GM08714 (cell line): ENCODE measurements around the gene ADGRL2.

Experiments used
- H3K4me3 ChIP-seq: fragments of 200-500 bp; sonication (Bioruptor generic); 2 replicates; pipeline ENCODE4 v1.5.1; 2014; ENCODE audit warnings: mild to moderate bottlenecking, low read length, inconsistent platforms
- ZNF274 ChIP-seq: IDR thresholded peaks from 2 replicates; pipeline ENCODE4 v1.6.1; 2012; ENCODE audit warnings: mild to moderate bottlenecking, low read depth, low read length

Gene ADGRL2

DNA sequence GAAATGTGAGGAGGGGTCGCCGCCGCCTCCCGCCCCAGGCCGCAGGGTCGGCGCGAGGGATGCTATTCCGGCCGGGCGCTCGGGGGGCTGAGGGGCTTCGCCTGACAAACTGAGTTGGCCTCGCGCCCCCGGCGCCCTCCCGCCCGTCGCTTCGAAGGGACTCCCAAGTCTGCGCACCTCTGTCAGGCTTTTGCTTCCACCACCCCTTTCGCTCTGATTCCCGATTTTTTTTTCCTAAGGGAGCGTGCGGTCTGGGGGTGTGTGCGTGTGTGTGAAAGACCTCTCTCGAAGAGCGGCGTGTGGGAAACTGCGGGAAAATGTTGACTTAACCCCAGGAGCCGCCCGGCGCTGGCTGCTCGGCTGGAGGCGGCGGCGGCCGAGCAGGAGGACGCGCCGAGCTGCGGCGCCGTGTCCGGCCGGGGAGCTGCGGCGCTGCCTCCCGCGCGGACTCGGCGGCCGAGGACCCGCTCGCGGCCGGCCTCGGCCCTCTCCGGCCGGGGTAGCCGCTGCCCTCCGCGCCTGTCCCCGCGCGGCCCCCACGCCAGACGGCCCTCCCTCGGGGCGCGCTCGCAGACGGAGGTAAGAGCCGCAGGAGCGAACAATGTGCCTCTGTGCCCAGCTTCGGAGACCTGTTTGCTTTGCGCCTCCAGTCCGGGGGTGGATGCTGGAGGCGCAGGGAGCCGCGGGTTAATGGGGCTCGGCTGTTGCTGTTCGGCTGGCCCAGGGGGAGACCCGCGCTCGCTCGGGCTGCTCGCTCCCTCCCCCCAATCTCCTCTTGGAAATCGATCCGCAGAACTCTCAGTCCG, 1.1 kb downstream of the ADGRL2 start:
- H3K4me3 ChIP-seq: peak overlapping the region; percentile 68
- no peak for TF ChIP-seq ZNF274

DNA sequence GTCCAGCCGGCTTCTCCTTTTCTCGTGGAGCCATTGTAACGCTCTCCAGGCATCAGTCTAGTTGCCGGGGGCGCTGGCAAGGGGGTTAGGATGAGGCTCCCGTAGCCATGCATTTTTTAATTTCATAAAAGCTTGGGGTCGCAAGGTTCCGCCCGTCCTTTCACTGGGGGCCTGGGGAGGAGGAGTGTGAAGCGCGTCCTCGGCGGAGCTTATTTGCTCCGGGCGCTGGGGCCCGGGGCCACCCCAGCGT, 1.6 kb downstream of the ADGRL2 start:
- TF ChIP-seq ZNF274: no peak
- peak overlapping the region; percentile 22 for H3K4me3 ChIP-seq

DNA sequence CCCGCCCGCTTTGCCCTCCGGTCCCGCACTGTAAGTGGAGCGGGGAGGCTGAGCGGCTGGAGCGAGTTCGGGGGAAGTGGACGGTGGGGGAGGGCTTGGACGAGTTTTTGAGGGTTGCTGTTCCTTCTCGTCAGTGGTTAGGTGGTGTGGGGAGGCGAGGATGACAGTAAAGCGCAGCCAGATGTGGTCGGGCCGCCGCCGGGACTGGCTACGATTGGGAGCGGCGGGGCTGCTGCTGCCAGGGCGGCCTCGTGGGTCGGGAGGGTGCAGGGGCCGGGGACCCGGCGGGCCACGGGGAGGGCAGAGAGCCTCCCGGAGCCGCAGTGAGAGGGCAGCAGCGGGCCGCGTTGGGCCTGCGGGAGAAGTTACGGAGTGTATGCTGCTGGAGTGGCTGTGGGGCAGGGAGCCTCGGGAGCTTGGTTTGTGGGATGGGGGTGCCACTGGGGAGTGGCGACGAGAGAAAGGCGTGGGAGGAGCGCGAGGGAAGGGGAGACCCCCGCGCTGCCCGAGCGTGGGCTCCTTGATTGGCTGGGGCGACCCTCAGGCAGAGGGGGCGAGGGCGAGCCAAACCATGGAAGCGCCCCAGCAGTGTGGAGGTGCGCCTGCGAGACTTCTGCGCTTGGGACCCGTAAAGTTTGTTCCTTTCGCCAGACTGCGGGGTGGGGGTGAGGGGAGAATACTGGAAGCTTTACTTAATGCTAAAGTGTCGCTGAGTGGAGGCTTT, 2.1 kb downstream of the ADGRL2 start:
- peak overlapping the region; percentile 22; the same call in 1 of the 2 replicates for H3K4me3 ChIP-seq
- TF ChIP-seq ZNF274: no peak

DNA sequence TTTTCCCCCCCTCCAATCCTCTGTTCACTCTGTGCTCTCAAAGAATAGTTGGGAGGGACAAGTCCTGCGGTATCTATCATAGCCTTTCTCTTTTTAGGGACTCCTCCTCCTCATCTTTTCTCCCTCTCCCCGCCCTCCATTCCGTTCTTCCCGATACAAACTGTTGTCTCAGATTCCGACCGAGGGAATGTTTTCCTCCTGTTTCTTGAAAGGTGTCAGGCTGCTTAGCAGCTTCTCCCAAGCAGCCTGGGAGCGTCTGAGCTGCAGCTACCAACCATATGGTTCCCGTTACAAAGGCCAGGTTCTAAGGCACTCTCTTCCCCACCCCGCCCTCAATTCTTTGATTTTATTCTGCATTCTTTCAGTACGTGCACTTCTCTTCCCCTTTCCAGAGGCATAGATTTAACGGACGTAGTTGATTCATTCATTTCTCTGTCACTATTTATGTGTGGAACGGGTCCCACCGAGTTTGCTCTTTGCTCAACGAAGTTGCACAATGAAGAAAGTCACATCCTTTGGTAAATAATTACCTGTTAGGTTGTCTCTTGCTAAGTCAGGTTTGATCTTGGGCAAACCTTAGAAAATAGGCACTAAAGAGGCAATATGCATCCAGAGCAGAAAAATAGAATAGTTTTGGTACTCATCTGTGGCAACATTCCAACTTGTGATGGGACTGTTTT, 2.8 kb downstream of the ADGRL2 start:
- no peak for TF ChIP-seq ZNF274
- peak overlapping the region; percentile 2; the same call in 1 of the 2 replicates for H3K4me3 ChIP-seq

DNA sequence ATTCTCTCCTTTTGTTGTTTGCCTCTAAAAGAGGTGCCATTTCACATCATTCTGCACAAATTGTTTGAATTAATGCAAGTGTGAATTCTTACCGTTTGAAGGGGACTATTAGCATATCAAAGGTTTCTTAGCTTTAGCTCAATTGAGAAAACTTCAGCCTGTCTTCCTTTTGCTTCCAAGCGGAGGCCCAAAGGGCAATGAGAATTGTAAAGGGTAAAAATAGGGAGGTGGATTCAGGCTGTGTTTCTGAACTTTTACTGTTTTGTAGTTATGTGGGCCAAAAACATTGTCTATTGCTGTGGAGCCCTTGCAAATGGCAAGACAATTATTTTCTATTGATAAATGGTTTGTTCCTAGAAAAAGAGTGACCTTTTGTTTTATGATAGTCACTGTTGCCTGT, 3.6 kb downstream of the ADGRL2 start:
- H3K4me3 ChIP-seq: no peak overlapping the region; the same call in 1 of the 2 replicates

DNA sequence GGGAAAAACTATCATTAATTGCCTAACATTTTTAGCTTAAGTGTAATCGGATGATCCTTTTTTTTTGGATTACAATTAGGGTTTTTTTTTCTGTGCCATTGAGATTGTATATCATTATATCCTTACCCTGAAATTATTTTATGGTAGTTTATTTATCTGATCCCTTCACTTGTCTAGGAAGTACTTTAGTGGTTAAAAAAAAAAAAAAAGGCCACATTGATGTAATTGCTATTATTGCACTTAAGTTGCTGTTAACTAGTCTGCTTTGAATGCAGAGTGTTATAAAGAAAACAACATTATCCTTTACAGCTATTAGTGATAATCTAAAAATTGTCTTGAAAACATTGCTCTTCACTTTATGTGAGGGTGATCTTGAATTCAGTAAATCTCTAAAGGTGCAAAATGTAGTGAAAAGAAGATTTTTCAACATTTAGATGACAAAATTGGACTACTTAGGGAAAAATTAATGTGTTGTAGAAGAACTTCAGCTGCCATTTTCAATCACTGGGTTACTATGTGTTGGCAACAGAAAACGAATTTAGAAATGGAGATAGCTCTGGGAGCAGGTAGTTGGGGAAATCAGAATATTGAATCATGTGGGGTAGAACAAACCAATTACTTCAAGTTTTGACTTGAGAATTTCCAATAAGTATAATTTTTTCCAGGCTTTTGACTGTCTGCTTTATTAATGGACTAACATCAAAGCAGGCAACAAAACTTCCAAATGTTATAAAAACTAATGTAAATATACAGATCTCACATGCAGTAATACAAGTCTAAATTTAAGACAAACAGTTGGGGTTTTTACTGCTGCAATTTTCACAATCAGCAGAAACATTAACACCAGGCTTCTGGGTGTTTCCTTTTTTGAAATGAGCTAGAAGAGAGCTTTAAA, 5.0 kb downstream of the ADGRL2 start:
- no peak overlapping the region for H3K4me3 ChIP-seq
- TF ChIP-seq ZNF274: no peak

More for the DNA sequence above, 3.6 kb downstream of the ADGRL2 start:
- no peak for TF ChIP-seq ZNF274

DNA sequence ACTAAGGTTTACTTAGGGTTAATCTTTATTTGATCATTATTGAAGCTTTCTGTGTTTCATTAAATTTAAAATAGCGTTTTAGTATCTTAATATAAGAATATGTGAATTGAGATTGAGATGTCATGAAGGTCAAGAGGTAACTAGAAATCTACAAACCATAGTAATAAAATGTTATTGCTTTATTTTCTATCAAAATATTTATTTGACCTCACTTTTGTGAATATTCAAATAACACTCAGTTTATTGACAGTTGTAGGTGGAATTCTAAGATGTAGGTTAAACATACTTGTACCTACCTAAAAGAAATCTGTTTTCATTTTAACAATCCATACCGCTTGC, 5.7 kb downstream of the ADGRL2 start:
- TF ChIP-seq ZNF274: no peak
- no peak overlapping the region for H3K4me3 ChIP-seq

DNA sequence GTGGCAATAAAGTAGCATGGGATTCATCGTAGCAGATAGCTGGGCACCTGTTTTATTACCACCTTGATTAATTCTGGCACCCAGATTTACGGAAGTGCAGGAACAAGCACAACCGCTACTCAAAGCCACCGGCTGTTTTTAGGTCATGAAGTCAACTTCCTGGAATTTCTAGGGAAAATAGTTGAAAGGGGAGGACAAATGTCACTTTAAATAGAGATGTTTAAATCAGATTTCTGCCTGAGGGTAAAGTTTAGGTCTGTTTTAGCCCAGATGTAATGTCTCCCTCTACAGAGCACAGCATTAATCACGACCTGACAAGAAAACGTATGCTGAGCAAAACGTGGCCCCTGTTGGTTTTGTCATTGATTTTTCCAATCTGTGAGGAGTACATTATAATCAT, 8.0 kb downstream of the ADGRL2 start:
- no peak overlapping the region; the same call in 1 of the 2 replicates for H3K4me3 ChIP-seq
- TF ChIP-seq ZNF274: no peak

DNA sequence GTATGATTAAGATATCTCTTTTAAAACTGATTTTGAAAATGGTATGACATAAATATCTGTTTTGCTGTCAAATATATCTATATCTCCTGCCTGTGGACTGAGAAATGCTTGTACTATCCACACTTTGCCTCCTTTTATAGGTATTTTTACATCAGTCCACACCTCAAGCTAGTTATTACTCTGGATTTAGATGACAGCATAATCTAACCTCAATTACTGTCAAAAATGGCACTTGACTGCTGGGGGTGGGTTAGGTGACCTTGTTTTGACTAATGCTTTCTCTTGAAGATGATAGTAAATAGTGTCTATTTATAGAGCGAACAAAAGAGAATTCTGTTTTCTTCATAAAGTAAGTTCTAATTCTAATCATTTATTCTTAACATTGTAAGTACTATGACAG, 9.1 kb downstream of the ADGRL2 start:
- H3K4me3 ChIP-seq: no peak overlapping the region
- TF ChIP-seq ZNF274: no peak

DNA sequence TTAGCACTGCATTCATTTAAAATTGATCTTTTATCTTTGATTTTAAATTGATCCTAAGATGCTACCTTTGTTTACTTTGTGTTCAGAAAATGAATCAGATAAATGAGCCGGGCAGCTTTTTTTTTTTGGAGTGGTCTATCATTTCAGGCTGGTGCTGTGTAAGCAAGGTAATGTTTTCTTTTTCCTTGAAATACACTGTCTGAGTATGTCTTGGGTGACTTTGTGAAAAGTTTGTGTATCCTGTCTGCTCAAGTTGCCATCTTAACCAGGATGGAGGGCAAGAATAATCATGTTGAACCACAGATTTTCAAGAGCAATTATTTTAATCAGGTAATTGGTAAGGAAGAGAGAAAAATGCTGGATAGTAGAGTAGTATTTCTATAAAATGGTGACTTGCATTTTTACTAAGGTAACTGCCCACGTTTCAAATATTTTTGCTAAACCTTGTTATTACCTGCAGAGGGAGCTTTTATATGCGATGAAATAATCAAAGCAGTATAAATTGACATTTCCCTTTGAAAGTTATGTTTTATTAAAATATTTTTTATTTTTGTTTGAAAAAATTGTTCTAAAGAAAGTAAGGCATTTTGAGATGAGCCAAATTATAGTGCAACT, 11.1 kb downstream of the ADGRL2 start:
- no peak for TF ChIP-seq ZNF274
- no peak overlapping the region for H3K4me3 ChIP-seq

DNA sequence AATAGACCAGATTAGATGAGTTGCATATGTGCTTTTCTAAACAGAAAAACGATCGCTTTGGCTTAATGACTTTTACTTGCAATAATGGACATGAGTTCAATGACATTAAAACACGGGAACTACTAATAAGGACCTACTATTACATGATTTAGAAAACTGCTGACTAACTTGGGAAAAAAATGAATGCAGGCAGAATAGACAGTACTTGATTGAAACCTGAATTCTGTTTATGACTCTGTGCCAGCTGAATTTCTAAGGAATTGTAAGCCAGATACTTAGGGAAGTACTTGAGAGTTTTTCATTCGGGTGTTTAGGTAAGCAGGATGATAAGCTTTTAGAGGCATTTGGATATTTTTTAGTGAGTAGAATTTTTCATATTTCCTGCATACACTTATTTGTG, 12.0 kb downstream of the ADGRL2 start:
- TF ChIP-seq ZNF274: no peak
- H3K4me3 ChIP-seq: no peak overlapping the region

DNA sequence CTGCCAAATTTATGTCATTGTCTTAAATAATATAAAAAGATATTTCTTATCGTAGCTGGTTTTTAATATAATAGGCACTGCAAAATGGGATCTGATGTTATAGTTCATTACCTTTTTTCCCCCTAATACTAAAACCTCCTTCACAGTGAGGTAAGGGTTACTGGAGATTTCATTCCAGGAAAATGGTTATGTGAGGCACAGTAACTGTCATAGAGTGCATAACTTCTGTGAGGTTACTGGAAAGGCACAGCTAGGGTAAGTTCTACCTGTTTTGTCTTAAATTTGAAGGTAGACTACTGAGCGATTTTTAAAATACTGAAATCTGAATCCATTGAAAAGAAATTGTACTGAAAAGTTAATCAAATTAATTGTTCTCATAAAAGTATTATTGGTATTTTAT, 13.0 kb downstream of the ADGRL2 start:
- no peak for TF ChIP-seq ZNF274
- no peak overlapping the region for H3K4me3 ChIP-seq

DNA sequence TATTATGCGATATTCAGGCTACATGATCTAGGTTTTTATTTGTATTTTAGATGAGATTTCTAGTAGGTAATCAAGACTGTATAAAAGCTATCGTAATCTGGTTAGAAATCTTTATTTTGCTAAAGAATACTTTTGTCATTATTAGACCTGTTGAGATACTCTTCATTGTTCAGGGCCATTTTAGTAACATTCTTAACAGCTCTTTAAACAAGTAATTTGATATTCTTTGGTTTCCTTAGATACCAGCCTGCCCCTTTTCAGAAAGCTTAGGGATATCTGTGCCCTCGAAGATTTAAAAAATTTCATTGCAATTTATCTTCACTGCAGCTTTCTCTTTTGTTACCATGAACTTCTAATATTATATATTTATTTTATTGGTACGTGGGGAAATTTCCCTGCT, 18.9 kb downstream of the ADGRL2 start:
- TF ChIP-seq ZNF274: no peak
- no peak overlapping the region for H3K4me3 ChIP-seq

DNA sequence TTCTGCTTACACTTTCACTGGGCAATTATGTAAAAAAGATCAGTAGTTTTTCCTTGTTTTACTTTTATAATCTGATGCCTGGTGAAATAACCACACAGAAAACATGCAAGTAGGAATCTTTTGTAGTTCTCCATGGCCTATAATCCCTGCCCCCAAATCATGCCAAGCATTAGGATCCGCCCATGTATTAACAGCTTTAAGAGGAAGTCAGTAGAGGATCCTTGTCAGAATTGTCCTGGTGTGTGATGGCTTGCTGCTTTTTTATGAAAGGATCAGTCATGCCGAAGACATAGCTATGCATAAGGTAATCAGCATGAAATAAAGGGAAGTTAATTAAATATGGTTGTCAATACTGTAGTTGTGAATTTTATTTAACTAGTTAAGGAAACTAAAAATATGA, 20.0 kb downstream of the ADGRL2 start:
- no peak for TF ChIP-seq ZNF274
- no peak overlapping the region for H3K4me3 ChIP-seq
